ENCODE data around the gene TCP10L.
"Not testable (repeated sequence)": the region's sequence is repeated elsewhere in the genome, so short reads cannot be mapped to it uniquely, and the experiment has no call there.

Gene TCP10L

DNA sequence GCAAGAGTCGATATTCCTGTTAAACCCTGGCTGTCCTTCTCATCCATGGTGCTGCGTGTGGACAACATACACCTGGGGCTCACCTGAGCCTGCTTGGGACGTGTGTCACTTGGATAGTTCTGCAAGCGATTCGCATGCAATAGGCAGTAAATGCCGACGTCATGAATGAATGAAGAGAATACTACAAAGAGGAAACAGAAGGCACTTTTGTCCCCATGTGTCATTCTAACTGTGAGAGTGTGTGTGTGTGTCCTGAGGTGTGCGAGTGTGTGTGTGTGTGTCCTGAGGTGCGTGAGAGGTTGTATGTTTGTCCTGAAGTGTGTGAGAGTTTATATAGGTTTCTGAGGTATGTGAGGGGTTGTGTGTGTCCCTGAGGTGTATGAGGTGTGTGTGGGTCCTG lies 647 bp upstream of the TCP10L start:
- DNase-seq (ENCODE audit: low read depth), result no peak

GRCh38 chr21:32584472-32584871 lies 851 bp downstream of the TCP10L start:
- no peak for DNase-seq (ENCODE audit: low read depth)

- DNase-seq (ENCODE audit: low read depth), result no peak
Observed at GRCh38 chr21:32581732-32582131, 3.6 kb downstream of the TCP10L start.

DNA sequence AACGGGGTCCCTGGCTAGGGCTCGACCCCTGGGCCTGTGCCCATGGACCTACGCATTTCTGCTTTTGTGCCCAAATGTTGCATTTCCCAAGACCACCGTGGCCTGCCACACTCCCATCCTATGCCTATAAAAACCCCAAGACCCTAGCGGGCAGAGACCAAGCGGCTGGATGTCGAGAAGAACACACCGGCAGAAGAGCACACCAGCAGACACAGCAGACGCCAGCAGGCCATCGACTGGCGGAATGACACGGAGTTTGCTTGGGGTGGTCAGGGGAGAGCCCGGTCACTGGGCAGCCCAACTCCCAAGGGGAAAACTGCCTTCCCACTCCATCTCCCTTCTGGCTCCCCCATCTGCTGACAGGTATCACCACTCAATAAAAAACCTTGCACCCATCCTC lies 4.4 kb downstream of the TCP10L start:
- DNase-seq (ENCODE audit: low read depth), result no peak

- DNase-seq (ENCODE audit: low read depth), result no peak
Observed at GRCh38 chr21:32578107-32578691, 7.1 kb downstream of the TCP10L start.

GRCh38 chr21:32576011-32576410 lies 9.3 kb downstream of the TCP10L start:
- DNase-seq (ENCODE audit: low read depth), result no peak

- DNase-seq (ENCODE audit: low read depth), result no peak
Observed at GRCh38 chr21:32574946-32575925, 10.1 kb downstream of the TCP10L start.

GRCh38 chr21:32572574-32573420 lies 12.5 kb downstream of the TCP10L start:
- no peak for DNase-seq (ENCODE audit: low read depth)

- DNase-seq (ENCODE audit: low read depth), result no peak
Observed at GRCh38 chr21:32570456-32570855, 14.9 kb downstream of the TCP10L start.

DNA sequence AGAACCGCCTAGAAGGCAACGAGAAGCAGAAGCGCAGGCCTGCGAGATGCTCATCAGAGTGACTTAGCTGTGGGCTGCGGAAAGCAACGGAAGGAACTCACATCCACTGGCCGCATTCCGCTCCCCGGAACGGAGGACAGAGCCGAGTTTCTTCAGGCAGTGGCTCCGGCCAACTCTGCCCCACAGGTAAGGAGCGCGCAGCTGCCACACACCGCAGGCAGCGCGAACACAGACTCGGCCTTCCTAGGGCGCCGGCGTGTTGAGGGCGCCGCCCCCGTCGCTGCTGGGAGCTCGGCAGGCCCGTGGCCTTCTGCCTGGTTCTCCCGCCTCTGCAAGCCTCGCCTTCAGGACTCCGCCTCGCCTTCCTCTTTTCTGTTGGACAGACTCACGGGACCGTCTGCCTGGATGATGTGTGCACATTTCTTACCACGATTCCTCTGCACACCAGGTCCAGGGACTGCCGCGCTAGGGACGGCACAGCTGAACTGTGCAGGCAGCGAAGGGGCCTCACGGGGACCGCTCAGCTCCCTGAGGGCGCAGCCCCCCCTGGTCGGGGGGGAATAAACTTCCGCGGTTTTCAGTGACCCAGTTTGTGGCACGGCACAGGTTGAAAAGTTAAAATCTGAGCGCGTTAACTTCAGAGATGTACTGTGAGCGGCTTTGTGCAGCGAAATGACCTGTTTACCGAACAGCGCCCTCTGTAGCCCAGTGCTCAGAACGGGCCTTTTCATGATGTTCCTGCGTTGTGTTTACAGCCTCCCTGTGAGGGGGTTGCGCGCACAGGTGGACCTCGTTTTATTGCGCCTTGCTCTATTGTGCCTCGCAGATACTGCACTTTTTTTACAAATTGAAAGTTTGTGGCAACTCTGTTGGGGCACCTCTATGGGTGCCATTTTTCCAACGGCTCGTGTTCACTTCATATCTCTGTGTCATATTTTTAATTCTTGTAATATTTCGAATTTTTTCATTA lies 15.8 kb downstream of the TCP10L start:
- peak; percentile 69 for DNase-seq (ENCODE audit: low read depth)

- DNase-seq (ENCODE audit: low read depth), result no peak
Observed at GRCh38 chr21:32567626-32568025, 17.7 kb downstream of the TCP10L start.

DNA sequence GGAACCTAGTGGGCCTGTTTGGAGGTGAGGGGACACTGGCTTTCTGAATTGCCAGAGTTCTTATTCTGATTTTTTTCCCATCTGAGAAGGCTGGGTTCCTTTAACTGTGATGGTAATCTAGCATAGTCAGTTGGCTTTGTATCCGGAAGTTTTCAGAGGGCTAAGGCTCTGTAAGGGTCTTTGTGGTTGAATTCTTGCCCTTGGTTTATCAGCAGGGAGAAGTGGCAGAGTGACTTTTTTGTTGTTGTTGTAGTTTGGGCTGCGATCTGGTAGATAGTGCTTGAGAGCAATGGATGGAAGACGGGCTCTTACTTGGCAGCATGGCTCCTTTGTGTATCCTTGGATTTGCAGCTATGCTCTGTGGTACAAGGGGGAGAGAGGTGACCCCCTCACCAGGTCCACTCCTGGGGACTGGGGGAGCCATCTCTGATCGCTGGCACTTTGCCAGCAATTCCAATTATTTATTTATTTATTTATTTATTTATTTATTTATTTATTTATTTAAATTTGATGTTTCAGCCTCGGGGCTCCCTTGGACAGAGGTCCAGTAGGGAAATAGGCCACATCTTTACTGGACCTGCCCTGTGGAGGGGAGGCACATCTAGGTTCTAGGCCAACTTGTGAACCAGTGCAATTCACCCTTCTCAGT lies 18.5 kb downstream of the TCP10L start:
- DNase-seq (ENCODE audit: low read depth), result no peak

- DNase-seq (ENCODE audit: low read depth), result no peak
Observed at GRCh38 chr21:32565856-32566465, 19.4 kb downstream of the TCP10L start.

GRCh38 chr21:32562915-32563314 lies 22.4 kb downstream of the TCP10L start:
- no peak for DNase-seq (ENCODE audit: low read depth)

DNA sequence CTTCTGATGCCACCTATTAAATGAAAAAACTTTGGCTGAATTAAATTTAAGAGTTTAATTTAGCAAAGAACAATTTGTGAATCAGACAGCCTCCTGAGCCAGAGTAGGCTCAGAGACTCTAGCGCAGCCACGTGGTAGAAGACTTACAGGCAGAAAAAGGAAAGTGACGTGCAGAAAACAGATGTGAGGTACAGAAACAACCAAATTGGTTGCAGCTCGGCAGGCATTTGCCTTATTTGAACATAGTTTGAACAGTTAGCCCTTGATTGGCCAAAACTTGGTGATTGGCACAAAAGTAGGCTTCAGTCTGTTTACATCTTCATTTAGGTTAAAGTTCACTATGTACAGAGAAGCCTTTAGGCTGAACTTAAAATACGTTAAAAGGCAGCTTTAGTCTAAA lies 22.9 kb downstream of the TCP10L start:
- DNase-seq (ENCODE audit: low read depth), result no peak

DNA sequence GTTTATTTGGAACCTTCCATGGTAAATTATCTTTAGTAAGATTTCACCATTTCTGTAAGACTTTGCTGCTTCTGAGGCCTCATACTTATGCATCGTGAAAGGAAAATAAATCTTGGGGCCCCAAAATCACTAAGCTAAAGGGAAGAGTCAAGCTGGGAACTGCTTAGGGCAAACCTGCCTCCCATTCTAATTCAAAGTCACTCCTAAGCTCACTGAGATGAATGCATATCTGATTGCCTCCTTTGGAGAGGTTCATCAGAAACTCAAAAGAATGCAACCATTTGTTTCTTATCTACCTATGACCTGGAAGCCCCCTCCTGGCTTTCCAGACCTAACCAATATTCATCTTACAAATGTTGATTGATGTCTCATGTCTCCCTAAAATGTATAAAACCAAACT lies 23.8 kb downstream of the TCP10L start:
- DNase-seq (ENCODE audit: low read depth), result not testable (repeated sequence)

DNA sequence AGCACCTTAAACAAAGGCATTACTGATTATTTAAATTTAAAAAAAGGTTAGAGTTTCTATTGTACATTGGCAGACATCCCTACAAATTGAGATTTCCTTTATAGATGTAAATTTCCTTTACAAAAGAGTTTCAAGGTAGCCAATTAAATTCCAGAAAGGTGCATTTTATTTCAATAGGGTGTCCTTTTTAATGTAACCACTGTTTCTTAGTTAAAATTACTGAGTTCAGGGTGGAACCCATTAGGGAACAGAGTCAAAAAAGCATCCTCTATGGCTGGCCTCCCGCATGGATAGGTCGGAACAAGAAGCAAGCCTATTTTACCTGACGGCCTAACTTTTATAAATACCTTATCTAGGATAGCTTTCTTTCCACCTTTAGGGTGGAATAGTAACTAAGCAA lies 24.4 kb downstream of the TCP10L start:
- no peak for DNase-seq (ENCODE audit: low read depth)

DNA sequence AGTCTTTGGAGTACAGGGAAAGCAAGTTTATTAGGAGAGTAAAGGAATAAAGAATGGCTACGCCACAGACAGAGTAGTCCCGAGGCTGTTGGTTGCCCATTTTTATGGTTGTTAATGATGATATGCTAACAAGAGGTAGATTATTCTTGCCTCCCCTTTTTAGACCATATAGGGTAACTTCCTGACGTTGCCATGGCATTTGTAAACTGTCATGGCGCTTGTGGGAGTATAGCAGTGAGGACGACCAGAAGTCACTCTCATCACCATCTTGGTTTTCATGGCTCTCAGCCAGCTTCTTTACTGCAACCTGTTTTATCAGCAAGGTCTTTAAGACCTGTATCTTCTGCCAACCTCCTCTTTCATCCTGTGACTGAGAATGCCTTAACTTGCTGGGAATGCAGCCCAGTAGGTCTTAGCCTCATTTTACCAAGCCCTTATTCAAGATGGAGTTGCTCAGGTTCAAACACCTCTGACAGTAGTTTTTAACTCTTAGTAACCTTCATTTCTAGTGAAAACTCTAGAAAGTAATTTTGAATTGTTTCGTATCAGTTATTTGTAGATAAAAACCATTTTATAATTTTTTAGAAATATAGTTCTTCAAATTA lies 26.2 kb downstream of the TCP10L start:
- no peak for DNase-seq (ENCODE audit: low read depth)

DNA sequence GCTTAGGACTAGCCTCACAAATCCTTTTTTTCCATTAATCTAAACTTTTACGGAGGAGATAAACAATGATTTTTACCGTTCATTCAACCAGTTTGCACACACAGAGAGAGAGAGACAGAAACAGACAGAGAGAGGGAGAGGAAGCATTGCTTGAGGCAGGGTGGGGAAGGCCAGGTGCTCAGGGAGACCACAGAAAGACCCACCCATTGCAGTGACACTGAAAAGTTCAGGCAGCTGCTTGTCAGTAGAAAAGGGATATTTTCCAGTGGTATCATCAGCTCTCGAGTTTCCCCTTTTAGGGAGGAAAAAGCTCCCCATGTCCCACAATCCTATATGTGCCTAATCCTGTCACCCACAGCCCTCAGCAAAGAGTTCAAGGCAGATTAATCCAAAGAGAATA lies 27.2 kb downstream of the TCP10L start:
- no peak for DNase-seq (ENCODE audit: low read depth)
